ENCODE measurements around the gene ALDH18A1. TPM values are rescaled to one million over a fixed set of nuclear protein-coding genes. Genes with fewer than 3 reads are reported as not detected.

The ALDH18A1 gene
- polyA plus RNA-seq, 2 of the 4 experiments (the other 2 are of a cell fraction) = 41.8 to 69.9 TPM

- no peak overlapping the region for H3K27ac ChIP-seq
- ATAC-seq (no peak), FAIRE-seq (no peak), DNase-seq (ENCODE audit: low read depth in 1 of 2, low spot score in 1 of 2) (no peak)
- no peaks in the 10 kb centered on the region for H3K9me3 ChIP-seq
- H3K4me1 ChIP-seq = peaks cover 3% of the 10 kb centered on the region; the same call in 1 of the 3 replicates
- CTCF ChIA-PET = no interaction called here
- no peak overlapping the region for H3K4me2 ChIP-seq
- WGBS (ENCODE audit: missing lambda C conversion rate) = 4% methylated on average over 2 of the region's 2 CpGs
- H3K4me3 ChIP-seq = no peak overlapping the region
- POLR2A ChIA-PET = no interaction called here
- TF ChIP-seq CEBPB (IDR thresholded peaks at IDR 0.05) (no peak), SREBF2 (IDR thresholded peaks at IDR 0.05) (no peak)
These were observed 41.9 kb upstream of the ALDH18A1 start for GRCh38 chr10:95698415-95698814.

DNA sequence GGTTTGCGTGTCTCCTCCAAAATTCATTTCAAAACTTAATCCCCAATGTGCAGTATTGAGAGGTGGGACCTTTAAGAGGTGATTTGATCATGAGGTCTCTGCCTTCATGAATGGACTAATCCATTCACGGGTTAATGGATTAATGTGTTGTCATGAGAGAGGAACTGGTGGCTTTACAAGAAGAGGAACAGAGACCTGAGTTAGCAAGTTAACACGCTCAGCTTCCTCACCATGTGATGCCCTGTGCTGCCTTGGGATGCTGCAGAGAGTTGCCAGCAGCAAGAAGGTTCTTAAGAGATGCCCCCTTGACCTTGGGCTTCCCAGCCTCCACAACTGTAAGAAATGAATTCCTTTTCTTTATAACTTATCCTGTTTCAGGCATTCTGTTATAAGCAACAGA, 40.9 kb upstream of the ALDH18A1 start:
- H3K9me3 ChIP-seq = no peaks in the 10 kb centered on the region

GRCh38 chr10:95694665-95695064, 38.2 kb upstream of the ALDH18A1 start:
- POLR2A ChIA-PET = interaction anchor here (1.4 kb wide), 1 partner anchor 170 kb away, joined by 5 read pairs; no protein-coding TSS in a partner anchor
- ATAC-seq = no peak
- FAIRE-seq = no peak

More for the DNA sequence above, 40.9 kb upstream of the ALDH18A1 start:
- H3K4me1 ChIP-seq = peaks cover 8% of the 10 kb centered on the region; the same call in 2 of the 3 replicates
- ATAC-seq (no peak), DNase-seq (ENCODE audit: low read depth in 1 of 2, low spot score in 1 of 2) (no peak), FAIRE-seq (no peak)
- H3K4me3 ChIP-seq = no peak overlapping the region
- TF ChIP-seq RNF2 (IDR thresholded peaks at IDR 0.05; ENCODE audit: borderline replicate concordance, low read depth) (no peak), HEYL (CRISPR knock-in tag; IDR thresholded peaks at IDR 0.05) (no peak), CHD4 (IDR thresholded peaks at IDR 0.05; ENCODE audit: borderline replicate concordance) (no peak), CHD2 (IDR thresholded peaks at IDR 0.05; ENCODE audit: low read length, partially characterized antibody) (no peak), EHMT2 (IDR thresholded peaks at IDR 0.05; ENCODE audit: low read depth) (no peak)
- POLR2A ChIA-PET = no interaction called here
- H3K27ac ChIP-seq = no peak overlapping the region
- 38% methylated on average over 3 of the region's 3 CpGs for WGBS (ENCODE audit: missing lambda C conversion rate)
- CTCF ChIA-PET = no interaction called here
- no peak overlapping the region for H3K4me2 ChIP-seq

More at GRCh38 chr10:95694665-95695064, 38.2 kb upstream of the ALDH18A1 start:
- WGBS (ENCODE audit: missing lambda C conversion rate) = 87% methylated on average over 17 of the region's 18 CpGs
- no peak for DNase-seq (ENCODE audit: low read depth in 1 of 2, low spot score in 1 of 2)
- H3K9me3 ChIP-seq = no peaks in the 10 kb centered on the region
- TF ChIP-seq ZNF302 (CRISPR knock-in tag; IDR thresholded peaks at IDR 0.05) = no peak
- no peak for TF ChIP-seq RNF2 (IDR thresholded peaks at IDR 0.05; ENCODE audit: borderline replicate concordance, low read depth)
- no peak for TF ChIP-seq NPAS2 (CRISPR knock-in tag; IDR thresholded peaks at IDR 0.05; ENCODE audit: borderline replicate concordance)
- TF ChIP-seq, protein P1, sequence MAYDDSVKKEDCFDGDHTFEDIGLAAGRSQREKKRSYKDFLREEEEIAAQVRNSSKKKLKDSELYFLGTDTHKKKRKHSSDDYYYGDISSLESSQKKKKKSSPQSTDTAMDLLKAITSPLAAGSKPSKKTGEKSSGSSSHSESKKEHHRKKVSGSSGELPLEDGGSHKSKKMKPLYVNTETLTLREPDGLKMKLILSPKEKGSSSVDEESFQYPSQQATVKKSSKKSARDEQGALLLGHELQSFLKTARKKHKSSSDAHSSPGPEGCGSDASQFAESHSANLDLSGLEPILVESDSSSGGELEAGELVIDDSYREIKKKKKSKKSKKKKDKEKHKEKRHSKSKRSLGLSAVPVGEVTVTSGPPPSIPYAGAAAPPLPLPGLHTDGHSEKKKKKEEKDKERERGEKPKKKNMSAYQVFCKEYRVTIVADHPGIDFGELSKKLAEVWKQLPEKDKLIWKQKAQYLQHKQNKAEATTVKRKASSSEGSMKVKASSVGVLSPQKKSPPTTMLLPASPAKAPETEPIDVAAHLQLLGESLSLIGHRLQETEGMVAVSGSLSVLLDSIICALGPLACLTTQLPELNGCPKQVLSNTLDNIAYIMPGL (CRISPR knock-in tag; IDR thresholded peaks at IDR 0.05; ENCODE audit: borderline replicate concordance) = no peak
- TF ChIP-seq FOSB (CRISPR knock-in tag; IDR thresholded peaks at IDR 0.05) = no peak
- TF ChIP-seq, protein P2, sequence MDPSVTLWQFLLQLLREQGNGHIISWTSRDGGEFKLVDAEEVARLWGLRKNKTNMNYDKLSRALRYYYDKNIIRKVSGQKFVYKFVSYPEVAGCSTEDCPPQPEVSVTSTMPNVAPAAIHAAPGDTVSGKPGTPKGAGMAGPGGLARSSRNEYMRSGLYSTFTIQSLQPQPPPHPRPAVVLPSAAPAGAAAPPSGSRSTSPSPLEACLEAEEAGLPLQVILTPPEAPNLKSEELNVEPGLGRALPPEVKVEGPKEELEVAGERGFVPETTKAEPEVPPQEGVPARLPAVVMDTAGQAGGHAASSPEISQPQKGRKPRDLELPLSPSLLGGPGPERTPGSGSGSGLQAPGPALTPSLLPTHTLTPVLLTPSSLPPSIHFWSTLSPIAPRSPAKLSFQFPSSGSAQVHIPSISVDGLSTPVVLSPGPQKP (IDR thresholded peaks at IDR 0.05; ENCODE audit: low read depth, low read length) = no peak
- no peak for TF ChIP-seq SREBF2 (IDR thresholded peaks at IDR 0.05)
- no peak for TF ChIP-seq RCOR1 (IDR thresholded peaks at IDR 0.05; ENCODE audit: low read depth, low read length)
- TF ChIP-seq, protein P3, sequence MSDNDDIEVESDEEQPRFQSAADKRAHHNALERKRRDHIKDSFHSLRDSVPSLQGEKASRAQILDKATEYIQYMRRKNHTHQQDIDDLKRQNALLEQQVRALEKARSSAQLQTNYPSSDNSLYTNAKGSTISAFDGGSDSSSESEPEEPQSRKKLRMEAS (IDR thresholded peaks at IDR 0.05) = no peak
- TF ChIP-seq BHLHE40 (IDR thresholded peaks at IDR 0.05; ENCODE audit: low read depth, low read length) = no peak
- no peak for TF ChIP-seq MAFK (IDR thresholded peaks at IDR 0.05; ENCODE audit: partially characterized antibody)
- no peak for TF ChIP-seq HOXB13 (CRISPR knock-in tag; IDR thresholded peaks at IDR 0.05; ENCODE audit: low read depth)
- no peak for TF ChIP-seq EHMT2 (IDR thresholded peaks at IDR 0.05; ENCODE audit: low read depth)
- TF ChIP-seq CHD2 (IDR thresholded peaks at IDR 0.05; ENCODE audit: low read length, partially characterized antibody) = no peak
- TF ChIP-seq ESRRA (IDR thresholded peaks at IDR 0.05; ENCODE audit: borderline replicate concordance, low read length) = no peak
- no peak for TF ChIP-seq CTCF (IDR thresholded peaks at IDR 0.05)
- TF ChIP-seq HEYL (CRISPR knock-in tag; IDR thresholded peaks at IDR 0.05) = no peak
- no peak overlapping the region for H3K4me3 ChIP-seq
- CTCF ChIA-PET = interaction anchor here (1.0 to 4.8 kb wide), 26 partner anchors 8 to 609 kb away, joined by 3 to 79 read pairs (median 5); no protein-coding TSS in a partner anchor
- peak overlapping the region; percentile 58 for H3K4me2 ChIP-seq
- peaks cover 17% of the 10 kb centered on the region; the same call in 2 of the 3 replicates for H3K4me1 ChIP-seq
- H3K27ac ChIP-seq = no peak overlapping the region
